DND-41 (cell line): Measurements from ENCODE around the gene ZBTB45.

Experiments
- ATAC-seq: fragments of 200-7000 bp; cut with Tn5 transposase; 3 replicates; pipeline ENCODE4 v1.9.1; 2021; ENCODE audit warnings: low read depth; ENCODE audit not compliant: insufficient read depth
- DNase-seq: peaks from one replicate; pipeline ENCODE4 v3.0.0-alpha.2; 2020
- H2AFZ ChIP-seq: 2 replicates; pipeline ENCODE4 v1.6.0; 2012; ENCODE audit warnings: low read depth, low read length
- H3K27ac ChIP-seq: 2 replicates; pipeline ENCODE4 v1.5.1; 2012; ENCODE audit warnings: low read length, inconsistent platforms
- H3K27me3 ChIP-seq: fragments of 200-600 bp; sonication (generic); 2 replicates; pipeline ENCODE4 v1.6.0; 2012; ENCODE audit warnings: low read length, mild to moderate bottlenecking, inconsistent platforms; ENCODE audit not compliant: insufficient read depth, poor library complexity
- H3K36me3 ChIP-seq: 2 replicates; pipeline ENCODE4 v1.5.1; 2012; ENCODE audit warnings: low read length, inconsistent platforms; ENCODE audit not compliant: insufficient read depth
- H3K4me1 ChIP-seq: 2 replicates; pipeline ENCODE4 v1.5.1; 2012; ENCODE audit warnings: mild to moderate bottlenecking, low read length; ENCODE audit not compliant: insufficient read depth
- H3K4me2 ChIP-seq: 2 replicates; pipeline ENCODE4 v1.6.0; 2012; ENCODE audit warnings: mild to moderate bottlenecking, moderate library complexity, low read length, inconsistent platforms; ENCODE audit not compliant: insufficient read depth
- H3K4me3 ChIP-seq, 2 experiments: fragments of 200-600 bp in 1 of 2; shearing (Covaris generic) in 1 of 2; 2 replicates each; pipeline ENCODE4 v1.5.1; 2012 to 2016; ENCODE audit warnings: inconsistent platforms in 2 of 2, low read length in 2 of 2, mild to moderate bottlenecking in 2 of 2, low read depth in 1 of 2, moderate library complexity in 1 of 2
- H3K79me2 ChIP-seq: 2 replicates; pipeline ENCODE4 v1.6.0; 2012; ENCODE audit warnings: low read length, inconsistent platforms; ENCODE audit not compliant: insufficient read depth
- H3K9ac ChIP-seq: 2 replicates; pipeline ENCODE4 v1.6.0; 2012; ENCODE audit warnings: low read depth, mild to moderate bottlenecking, inconsistent platforms, low read length, moderate library complexity
- H3K9me3 ChIP-seq: 2 replicates; pipeline ENCODE4 v1.5.1; 2012; ENCODE audit warnings: low read length, moderate library complexity, mild to moderate bottlenecking, inconsistent platforms; ENCODE audit not compliant: insufficient read depth, severe bottlenecking
- H4K20me1 ChIP-seq: 2 replicates; pipeline ENCODE4 v1.6.0; 2012; ENCODE audit warnings: low read length; ENCODE audit not compliant: insufficient read depth
- CTCF ChIP-seq: IDR thresholded peaks from 2 replicates; pipeline ENCODE4 v1.5.1; 2012; ENCODE audit warnings: borderline replicate concordance, low read length, moderate library complexity, mild to moderate bottlenecking; ENCODE audit not compliant: poor library complexity, severe bottlenecking; ENCODE audit errors: extremely low read depth
- EZH2 ChIP-seq: IDR thresholded peaks from 3 replicates; pipeline ENCODE4 v1.6.1; 2012; ENCODE audit warnings: borderline replicate concordance, low read depth, mild to moderate bottlenecking, moderate library complexity, low read length, inconsistent platforms; ENCODE audit not compliant: severe bottlenecking

The ZBTB45 gene

GRCh38 chr19:58519355-58520256 lies at the start of gene ZBTB45:
ZBTB45 (minus strand) TSS chr19:58519810; CDS start chr19:58517673, 2,137 bp downstream.
- no peaks in the 10 kb centered on the region for H3K9me3 ChIP-seq
- no peaks in the 10 kb centered on the region for H3K27me3 ChIP-seq
- H3K4me1 ChIP-seq, result peaks cover 52% of the 10 kb centered on the region
- TF ChIP-seq CTCF (peak; percentile 92), EZH2 (no peak)
- ATAC-seq (peak; percentile 81), DNase-seq (peak; percentile 96)
- peak within 1 kb of the TSS; percentile 98 for H3K9ac ChIP-seq
- peaks cover 26% of the 10 kb centered on the region for H3K36me3 ChIP-seq
- H3K4me3 ChIP-seq, result peak within 1 kb of the TSS; percentile 82 to 92
- H3K4me2 ChIP-seq, result peak within 1 kb of the TSS; percentile 90
- peak within 1 kb of the TSS; percentile 94 for H3K27ac ChIP-seq
- peak within 1 kb of the TSS; percentile 88 for H2AFZ ChIP-seq
- peaks cover 21% of the 10 kb centered on the region for H4K20me1 ChIP-seq
- peaks cover 54% of the 10 kb centered on the region for H3K79me2 ChIP-seq

GRCh38 chr19:58568453-58569130 lies 49.0 kb upstream of the ZBTB45 start:
- no peak for TF ChIP-seq CTCF
- no peak for TF ChIP-seq EZH2

GRCh38 chr19:58566989-58567388 lies 47.4 kb upstream of the ZBTB45 start:
- Histone ChIP-seq H3K4me3 (no peak overlapping the region), H3K36me3 (peaks cover 43% of the 10 kb centered on the region), H4K20me1 (0 out of 2 replicates have a peak, but pooled peaks cover 5% of the 10 kb centered on the region), H3K79me2 (peaks cover 16% of the 10 kb centered on the region), H3K27me3 (no peaks in the 10 kb centered on the region), H3K4me2 (no peak overlapping the region), H3K9me3 (no peaks in the 10 kb centered on the region), H3K27ac (no peak overlapping the region), H3K4me1 (peaks cover 9% of the 10 kb centered on the region), H3K9ac (no peak overlapping the region), H2AFZ (no peak overlapping the region)
- no peak for TF ChIP-seq EZH2
- no peak for TF ChIP-seq CTCF
- DNase-seq (peak; percentile 2), ATAC-seq (no peak)

More at GRCh38 chr19:58568453-58569130, 49.0 kb upstream of the ZBTB45 start:
- H3K9ac ChIP-seq, result no peak overlapping the region; the same call in 1 of the 2 replicates
- H3K79me2 ChIP-seq, result peaks cover 10% of the 10 kb centered on the region
- no peak overlapping the region for H2AFZ ChIP-seq
- no peak overlapping the region for H3K27ac ChIP-seq
- H3K4me3 ChIP-seq, result no peak overlapping the region
- peaks cover 33% of the 10 kb centered on the region for H3K36me3 ChIP-seq
- 0 out of 2 replicates have a peak, but pooled peaks cover 5% of the 10 kb centered on the region for H4K20me1 ChIP-seq
- H3K4me1 ChIP-seq, result peaks cover 17% of the 10 kb centered on the region
- H3K9me3 ChIP-seq, result no peaks in the 10 kb centered on the region
- no peaks in the 10 kb centered on the region for H3K27me3 ChIP-seq
- ATAC-seq (no peak), DNase-seq (peak; percentile 3)
- H3K4me2 ChIP-seq, result no peak overlapping the region
